Measurements from ENCODE around the gene DRD4. TPM values are rescaled to one million over a fixed set of nuclear protein-coding genes. Genes with fewer than 3 reads are reported as not detected.

DRD4 gene
- total and polyA plus RNA-seq, 2 of the 13 experiments (the other 11 are each of a cell fraction or from before 2014, with no cell fraction given) = 0.09 to 0.13 TPM

DNA sequence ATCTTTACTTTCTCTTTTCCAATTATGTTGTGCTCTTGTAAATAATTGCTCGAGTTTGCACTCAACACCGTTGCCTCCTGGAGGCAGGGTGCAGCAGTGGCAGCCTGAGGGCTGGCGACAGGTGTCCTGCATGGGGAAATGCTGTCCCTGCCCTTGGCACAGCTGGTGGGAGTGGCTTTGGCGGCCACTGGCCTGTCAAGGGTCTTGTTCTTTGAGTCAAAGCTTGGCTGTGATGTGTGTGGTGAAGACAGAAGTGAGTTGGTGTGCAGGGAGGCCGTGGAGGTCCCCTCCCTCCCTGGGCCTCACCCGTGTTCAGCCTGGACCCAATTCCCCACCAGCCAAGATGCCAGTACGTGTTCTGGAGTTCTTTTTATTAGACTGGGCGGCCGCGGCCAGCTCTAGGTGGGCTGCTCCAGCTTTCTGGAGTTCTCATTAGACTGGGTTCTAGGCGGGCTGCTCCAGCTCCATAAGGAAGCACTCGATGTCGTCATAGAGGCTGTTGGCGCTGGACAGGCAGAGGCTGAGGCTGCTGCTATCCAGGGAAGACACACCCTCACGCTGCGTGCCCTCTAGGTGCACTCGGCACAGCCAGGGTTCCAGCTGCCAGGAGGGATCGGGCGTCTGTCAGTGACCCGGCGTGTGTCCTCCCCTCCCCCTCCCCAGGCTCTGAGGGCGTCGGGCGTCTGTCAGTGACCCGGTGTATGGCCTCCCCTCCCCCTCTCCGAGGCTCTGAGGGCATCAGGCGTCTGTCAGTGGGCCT, 24.7 kb upstream of the DRD4 start (continued):
- peak; percentile 52 for TF ChIP-seq STAG1 (CRISPR knock-in tag; IDR thresholded peaks at IDR 0.05)

GRCh38 chr11:612961-613300, 24.1 kb upstream of the DRD4 start:
- ChIA-PET CTCF (ENCODE audit: low intra/inter-chr PET ratio, low total read pairs) (no interaction called here), POLR2A (no interaction called here)
- Histone ChIP-seq H3K27ac (ENCODE audit: extremely low read length, insufficient read depth, low read length) (no peak overlapping the region), H3K79me2 (ENCODE audit: insufficient read depth, low read length) (no peaks in the 10 kb centered on the region), H3K27me3 (ENCODE audit: control insufficient read depth in 1 of 2, insufficient read depth in 2 of 2, low read length in 2 of 2) (no peaks in the 10 kb centered on the region), H2AFZ (ENCODE audit: low read length) (no peak overlapping the region), H4K20me1 (ENCODE audit: insufficient read depth, low read length) (peaks cover 3% of the 10 kb centered on the region; the same call in 1 of the 2 replicates), H3K4me1 (ENCODE audit: insufficient read depth, low read length) (no peaks in the 10 kb centered on the region), H3K9ac (ENCODE audit: insufficient read depth, low read depth, low read length) (no peak overlapping the region), H3K36me3 (replicated peaks in 1 of 2; ENCODE audit: control insufficient read depth in 1 of 2, insufficient read depth in 2 of 2, low read length in 2 of 2) (peaks cover 31 to 60% of the 10 kb centered on the region in 2 experiments; a peak in 4 of 5 replicates), H3K4me2 (ENCODE audit: low read depth, low read length) (no peak overlapping the region), H3K4me3 (replicated peaks in 1 of 3; ENCODE audit: insufficient read depth in 1 of 3, low read depth in 2 of 3, low read length in 3 of 3) (no peak overlapping the region), H3K9me3 (ENCODE audit: low read length) (no peaks in the 10 kb centered on the region)
- peak; percentile 71 for TF ChIP-seq AGO2 (optimal IDR thresholded peaks at IDR 0.05; ENCODE audit: low read depth, low read length)
- TF ChIP-seq ZMAT3 (CRISPR knock-in tag; conservative IDR thresholded peaks at IDR 0.05) = no peak
- no peak for TF ChIP-seq SRY (CRISPR knock-in tag; IDR thresholded peaks at IDR 0.05)
- no peak for TF ChIP-seq NR2F2 (IDR thresholded peaks at IDR 0.05; ENCODE audit: borderline replicate concordance, low read depth)
- TF ChIP-seq RBM22 (optimal IDR thresholded peaks at IDR 0.05; ENCODE audit: low read length) = peak; percentile 66
- no TSS peak for BruUV-seq (replicated peaks)
- ATAC-seq = no peak
- no CpG with 5 or more reads among the region's 10 CpGs for WGBS (ENCODE audit: low lambda C conversion rate)
- no peak for DNase-seq (ENCODE audit: low spot score)
- intact Hi-C loops (cut with micrococcal nuclease; ENCODE audit: unreplicated experiment) (loop anchor here (10.0 kb wide), 1 partner anchor 58 kb away; no protein-coding TSS in a partner anchor), in situ Hi-C loops (cut with HindIII; ENCODE audit: extremely low pct_ligation_motif_present, low pct_unique_long_range_greater_than_20kb) (no loop called here)
- FAIRE-seq = no peak

Measured in HepG2 (cell line).